Tibial nerve (tissue), 4 donors: ENCODE measurements around the gene KANTR.

Source experiments
- EP300 ChIP-seq, 2 donors: sonication (generic); formaldehyde crosslinking; IDR thresholded peaks; one replicate each; pipeline ENCODE4 v1.6.1; 2017; ENCODE audit warnings: antibody characterized with exemption in 2 of 2, mild to moderate bottlenecking in 1 of 2
- POLR2A ChIP-seq, 2 donors: fragments of 450-650 bp; IDR thresholded peaks; one replicate each; pipeline ENCODE4 v1.6.1; 2017; ENCODE audit warnings: antibody characterized with exemption in 2 of 2, mild to moderate bottlenecking in 2 of 2, moderate library complexity in 2 of 2
- TF ChIP-seq, protein P1 (sequence below), 5 experiments: fragments of 200-600 bp in 3 of 5; fragments of 450-650 bp in 2 of 5; sonication (generic) in 3 of 5; IDR thresholded peaks; one replicate each; pipeline ENCODE4 v1.5.1; 2016 to 2019; ENCODE audit warnings: antibody characterized with exemption in 5 of 5, mild to moderate bottlenecking in 3 of 5, moderate library complexity in 2 of 5

DNA sequence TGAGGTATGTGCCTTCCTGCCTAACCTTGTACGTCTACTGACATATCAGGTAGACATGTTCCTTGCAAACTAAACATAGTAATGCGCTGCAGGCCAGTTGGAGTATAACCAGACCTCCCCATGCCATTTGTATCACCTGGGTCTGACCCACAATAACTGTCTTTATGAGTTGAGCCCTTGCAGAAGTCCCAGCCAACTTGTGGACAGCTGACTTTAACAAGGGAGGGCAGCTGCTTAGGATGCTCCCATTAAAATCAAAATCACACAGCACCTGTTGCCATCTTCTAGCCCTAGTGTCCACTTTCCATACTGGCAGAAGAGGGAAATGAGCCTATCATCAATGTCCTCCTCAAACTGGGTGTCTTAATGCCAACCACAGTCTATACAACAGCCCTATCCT lies 41.6 kb downstream of the KANTR start:
- TF ChIP-seq, protein P1, sequence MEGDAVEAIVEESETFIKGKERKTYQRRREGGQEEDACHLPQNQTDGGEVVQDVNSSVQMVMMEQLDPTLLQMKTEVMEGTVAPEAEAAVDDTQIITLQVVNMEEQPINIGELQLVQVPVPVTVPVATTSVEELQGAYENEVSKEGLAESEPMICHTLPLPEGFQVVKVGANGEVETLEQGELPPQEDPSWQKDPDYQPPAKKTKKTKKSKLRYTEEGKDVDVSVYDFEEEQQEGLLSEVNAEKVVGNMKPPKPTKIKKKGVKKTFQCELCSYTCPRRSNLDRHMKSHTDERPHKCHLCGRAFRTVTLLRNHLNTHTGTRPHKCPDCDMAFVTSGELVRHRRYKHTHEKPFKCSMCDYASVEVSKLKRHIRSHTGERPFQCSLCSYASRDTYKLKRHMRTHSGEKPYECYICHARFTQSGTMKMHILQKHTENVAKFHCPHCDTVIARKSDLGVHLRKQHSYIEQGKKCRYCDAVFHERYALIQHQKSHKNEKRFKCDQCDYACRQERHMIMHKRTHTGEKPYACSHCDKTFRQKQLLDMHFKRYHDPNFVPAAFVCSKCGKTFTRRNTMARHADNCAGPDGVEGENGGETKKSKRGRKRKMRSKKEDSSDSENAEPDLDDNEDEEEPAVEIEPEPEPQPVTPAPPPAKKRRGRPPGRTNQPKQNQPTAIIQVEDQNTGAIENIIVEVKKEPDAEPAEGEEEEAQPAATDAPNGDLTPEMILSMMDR (IDR thresholded peaks at IDR 0.05) = no peak
- no peak for TF ChIP-seq POLR2A (IDR thresholded peaks at IDR 0.05)
- TF ChIP-seq EP300 (IDR thresholded peaks at IDR 0.05) = no peak
